Hematopoietic multipotent progenitor cell treated with erythropoietin and hydrocortisone succinate and interleukin-3 and kit ligand, for 17 days (in vitro differentiated cells): ENCODE results near the gene VPS35.

Experiments
- DNase-seq: peaks from one replicate; pipeline ENCODE4 v3.0.0-alpha.2; 2015; ENCODE audit warnings: low spot score

The VPS35 gene

GRCh38 chr16:46688654-46689364 lies at the start of gene VPS35:
TSS of gene VPS35 (minus strand) at chr16:46689178. CDS start at chr16:46689133, 45 bp downstream.
- DNase-seq = peak; percentile 76

DNA sequence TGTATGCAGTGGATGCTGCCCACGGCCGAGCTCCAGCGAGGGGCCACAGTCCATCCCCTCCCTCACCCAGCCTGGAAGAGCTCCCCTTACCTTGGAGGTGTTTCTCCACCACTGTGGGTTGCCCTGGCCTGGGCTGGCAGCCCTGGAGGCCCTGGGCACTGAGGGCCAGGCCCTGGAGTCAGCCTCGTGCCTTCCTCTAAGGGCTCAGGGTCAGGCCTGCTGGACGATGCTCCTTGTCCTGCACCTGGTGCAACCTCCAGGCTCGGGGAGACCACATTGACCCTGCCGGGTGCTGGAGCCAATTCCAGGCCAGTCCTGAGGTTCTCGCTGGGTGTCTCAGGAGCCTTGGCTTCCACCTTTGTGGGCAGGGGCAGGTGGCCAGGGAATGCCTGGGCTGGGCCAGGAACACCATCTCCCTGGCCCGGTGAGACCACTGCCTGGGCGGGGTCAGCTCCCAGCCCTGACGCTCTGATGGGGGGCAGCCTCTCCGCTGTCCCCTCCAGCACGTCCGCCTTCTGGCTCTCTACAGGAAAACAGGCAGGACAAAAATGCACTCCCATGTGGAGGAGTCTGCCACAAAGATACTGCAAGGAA lies 48.7 kb upstream of the VPS35 start:
- DNase-seq = no peak

DNA sequence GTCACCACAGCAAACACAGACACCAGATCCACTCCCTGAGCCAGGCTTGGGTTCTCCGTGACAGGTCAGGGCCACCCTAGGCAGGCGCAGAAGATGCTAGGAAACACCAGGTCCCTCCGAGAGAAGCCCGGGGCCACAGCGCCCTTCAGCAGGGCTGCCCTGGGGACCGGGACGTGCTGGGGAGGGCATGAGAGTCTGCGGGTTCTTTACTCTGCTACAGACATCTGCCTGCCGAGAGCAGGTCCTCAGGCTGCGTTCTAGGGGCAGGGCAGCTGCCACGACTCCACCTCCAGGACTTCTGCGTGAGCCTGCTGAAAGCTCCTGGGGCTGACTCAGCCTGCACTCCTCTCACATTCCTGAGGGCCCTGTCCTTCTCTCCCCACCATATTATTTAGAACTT lies 47.7 kb upstream of the VPS35 start:
- DNase-seq = no peak

- DNase-seq = no peak
These were observed 44.4 kb upstream of the VPS35 start for GRCh38 chr16:46733319-46733830.

DNA sequence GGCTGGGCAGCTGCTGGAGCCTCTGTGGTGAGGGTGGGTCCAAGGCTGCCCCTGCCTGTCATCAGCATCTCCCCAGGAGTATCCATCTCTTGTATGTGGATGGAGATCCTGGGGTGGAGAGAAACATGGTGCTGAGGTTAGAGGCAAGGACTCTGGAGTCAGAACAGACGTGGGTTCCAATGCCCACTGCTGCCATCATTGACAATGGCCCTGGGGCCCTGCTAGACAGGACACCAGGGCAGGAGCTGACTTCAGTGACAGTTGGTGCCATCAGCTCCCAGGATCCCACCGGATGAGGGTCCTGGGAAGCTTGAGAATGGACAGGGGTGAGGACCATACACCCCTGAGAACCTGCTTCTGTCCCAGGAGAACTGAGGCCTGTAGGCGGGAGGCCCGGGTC lies 43.6 kb upstream of the VPS35 start:
- DNase-seq = no peak

GRCh38 chr16:46731691-46732555 lies 42.9 kb upstream of the VPS35 start:
- no peak for DNase-seq

DNA sequence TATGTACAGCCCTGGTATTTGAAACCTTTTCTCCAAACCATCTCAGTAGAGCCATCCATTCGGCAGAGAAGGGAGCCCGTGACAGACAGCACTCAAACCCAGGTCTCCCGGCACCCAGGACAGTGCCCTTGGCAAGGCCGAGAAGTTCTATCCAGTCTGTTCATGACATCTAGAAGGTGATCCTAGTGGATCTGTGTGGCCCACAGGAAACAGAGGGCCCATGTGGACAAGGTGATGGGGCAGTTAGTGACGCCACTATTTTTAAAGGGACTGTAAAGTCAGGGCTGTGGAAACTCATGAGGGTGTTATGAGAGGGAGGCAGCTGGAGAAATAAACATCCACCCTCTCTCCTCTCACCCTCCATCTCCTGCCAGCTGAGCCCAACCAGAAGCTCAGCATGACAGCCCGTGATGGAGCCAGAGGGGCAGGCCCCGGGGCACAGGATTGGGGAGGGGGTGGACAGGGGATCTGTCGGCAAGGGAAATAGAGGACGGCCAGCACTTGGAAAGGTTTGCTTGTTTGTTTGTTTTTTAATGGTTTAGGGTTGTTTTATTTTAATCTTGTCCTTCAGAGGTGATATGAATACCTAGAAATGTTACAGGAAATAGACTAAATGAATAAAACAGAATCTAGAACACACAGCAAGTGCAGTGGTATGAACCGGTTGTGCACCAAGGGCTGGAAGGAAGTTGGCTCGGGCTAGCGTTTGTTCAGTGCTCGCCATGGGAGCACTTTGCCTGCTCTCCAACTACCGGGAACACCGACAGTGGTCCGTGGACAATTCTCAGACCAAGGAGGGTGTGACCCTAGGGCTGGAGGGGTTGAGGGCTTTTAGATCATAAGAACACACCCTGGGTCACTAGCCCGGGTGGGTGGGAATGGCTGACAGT lies 42.1 kb upstream of the VPS35 start:
- no peak for DNase-seq

GRCh38 chr16:46730126-46730525 lies 41.1 kb upstream of the VPS35 start:
- no peak for DNase-seq

DNA sequence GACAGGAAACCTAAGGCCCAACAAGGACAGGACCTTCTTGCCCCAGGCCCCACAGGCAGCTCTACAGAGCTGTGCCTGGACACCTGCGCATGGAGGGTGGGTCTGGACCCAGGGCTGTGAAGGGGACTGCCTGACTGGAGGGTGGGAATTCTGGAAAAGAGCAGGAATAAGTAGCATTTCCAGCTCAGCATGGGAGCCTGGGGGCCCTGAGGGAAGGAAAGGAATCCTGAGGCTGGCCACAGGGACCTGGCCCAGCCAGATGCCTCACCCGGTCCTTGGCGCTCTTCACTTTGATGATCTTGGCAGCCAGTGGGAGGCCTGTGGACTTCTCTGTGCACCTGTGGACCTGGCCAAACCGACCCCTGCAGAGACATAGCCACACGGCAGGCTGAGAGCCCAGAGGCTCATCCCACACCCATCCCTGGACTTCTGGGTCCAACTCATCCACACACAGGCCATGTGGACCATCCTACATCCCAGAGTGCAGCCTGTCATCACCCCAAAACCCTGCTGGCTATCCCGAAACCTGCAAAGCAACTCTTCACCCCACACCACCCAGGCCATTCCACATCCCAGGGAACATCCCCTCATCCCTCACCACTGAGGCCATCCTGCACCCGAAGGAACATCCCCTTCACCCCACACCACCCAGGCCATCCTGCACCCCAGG lies 40.5 kb upstream of the VPS35 start:
- no peak for DNase-seq

DNA sequence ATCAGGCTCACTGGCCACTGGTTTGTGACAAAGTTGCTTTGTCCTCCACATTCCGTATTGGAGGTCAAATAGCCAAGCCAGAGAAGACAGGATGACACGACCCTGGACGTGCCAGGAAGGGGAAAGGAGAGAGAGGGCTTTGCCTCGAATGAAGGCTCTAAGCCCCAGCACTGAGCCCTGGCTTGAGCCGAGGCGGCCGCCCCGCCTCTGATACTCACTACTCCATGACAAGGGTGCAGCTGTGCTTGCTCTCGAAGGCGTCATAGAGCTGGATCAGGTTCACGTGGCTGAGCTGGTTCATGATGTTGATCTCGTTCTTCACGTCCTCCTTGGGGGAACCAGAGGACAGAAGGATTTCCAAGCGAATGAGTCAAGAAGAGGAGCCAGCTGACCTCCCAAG lies 39.8 kb upstream of the VPS35 start:
- no peak for DNase-seq

DNA sequence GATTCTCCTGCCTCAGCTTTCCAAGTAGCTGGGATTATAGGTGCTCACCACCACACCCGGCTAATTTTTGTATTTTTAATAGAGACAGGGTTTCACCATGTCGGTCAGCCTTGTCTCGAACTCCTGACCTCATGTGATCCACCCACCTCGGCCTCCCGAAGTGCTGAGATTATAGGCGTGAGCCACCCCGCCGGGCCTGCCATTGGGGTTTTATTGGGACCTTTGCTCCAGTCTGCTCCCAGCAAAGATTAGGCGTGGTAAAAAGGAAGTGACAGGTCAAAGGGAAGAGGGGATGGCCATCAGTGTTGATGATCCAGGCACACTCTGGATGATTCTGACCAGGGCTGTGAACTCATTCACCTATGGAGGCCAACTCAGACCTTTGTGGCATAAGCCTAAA lies 38.7 kb upstream of the VPS35 start:
- DNase-seq = no peak

DNA sequence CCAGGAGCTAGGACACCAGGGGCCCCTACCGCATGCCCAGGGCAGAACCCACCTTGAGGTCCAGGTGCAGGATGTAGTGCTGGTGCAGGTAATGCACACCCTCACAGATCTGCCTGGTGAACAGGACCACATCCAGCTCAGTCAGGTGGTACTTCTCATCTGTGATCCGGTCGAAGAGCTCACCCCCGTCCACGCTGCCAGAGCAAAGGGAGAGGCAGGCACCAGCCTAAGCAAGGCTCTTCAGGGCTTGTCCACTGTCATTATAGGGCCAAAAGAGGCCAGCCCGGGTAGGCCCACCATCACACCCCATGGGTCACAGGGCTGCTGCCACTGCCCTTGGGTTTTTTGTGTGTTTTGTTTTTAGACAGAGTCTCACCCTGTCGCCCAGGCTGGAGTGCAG lies 38.2 kb upstream of the VPS35 start:
- DNase-seq = no peak

GRCh38 chr16:46721885-46722284 lies 32.9 kb upstream of the VPS35 start:
- DNase-seq = no peak

- DNase-seq = no peak
These were observed 31.6 kb upstream of the VPS35 start for GRCh38 chr16:46720619-46721018.

DNA sequence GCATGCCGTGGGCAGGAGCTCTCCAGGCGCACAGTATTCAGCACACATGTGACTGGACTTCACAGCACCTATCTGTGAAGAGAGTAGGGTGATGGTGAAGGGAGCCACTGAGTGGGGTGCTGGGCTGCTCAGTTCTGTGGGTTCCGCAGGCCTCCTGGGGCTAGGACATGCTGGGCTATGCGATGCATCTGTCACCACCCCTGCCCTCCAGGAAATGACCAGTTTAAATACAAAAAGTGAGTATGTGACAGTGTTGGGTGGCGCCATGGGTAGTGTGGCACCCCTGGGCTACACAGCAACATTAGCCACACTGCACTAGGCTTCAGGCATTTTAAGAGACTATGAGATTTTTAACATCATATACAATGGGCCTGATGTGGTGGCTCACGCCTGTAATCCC lies 30.6 kb upstream of the VPS35 start:
- DNase-seq = no peak

- DNase-seq = no peak
These were observed 29.2 kb upstream of the VPS35 start for GRCh38 chr16:46718214-46718613.

GRCh38 chr16:46717692-46718091 lies 28.7 kb upstream of the VPS35 start:
- DNase-seq = no peak

DNA sequence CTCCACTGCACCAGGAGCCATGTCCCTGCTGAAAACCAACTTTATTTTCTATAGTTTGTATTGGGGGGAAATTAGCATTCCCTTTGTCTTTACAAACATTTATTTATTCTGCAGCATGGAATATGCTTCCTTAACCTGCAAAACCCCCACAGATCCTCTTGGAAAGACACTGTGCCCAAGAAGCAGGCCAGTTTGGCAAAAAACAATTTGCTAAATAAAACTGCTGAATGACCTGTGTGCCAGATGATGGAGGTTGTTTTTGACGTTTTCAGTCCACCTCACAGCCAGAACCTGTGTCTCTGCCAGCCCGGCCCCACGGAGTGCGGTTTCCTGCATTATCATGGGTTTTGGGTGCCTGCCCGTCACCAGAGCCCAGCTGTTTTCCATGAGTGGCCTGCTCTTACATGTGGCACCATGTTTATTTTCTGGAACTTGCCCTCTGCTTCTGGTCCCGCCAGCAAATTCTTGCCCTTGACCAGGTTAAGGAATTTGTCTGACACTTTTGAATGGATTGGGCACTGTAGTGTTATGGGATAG lies 26.9 kb upstream of the VPS35 start:
- no peak for DNase-seq

DNA sequence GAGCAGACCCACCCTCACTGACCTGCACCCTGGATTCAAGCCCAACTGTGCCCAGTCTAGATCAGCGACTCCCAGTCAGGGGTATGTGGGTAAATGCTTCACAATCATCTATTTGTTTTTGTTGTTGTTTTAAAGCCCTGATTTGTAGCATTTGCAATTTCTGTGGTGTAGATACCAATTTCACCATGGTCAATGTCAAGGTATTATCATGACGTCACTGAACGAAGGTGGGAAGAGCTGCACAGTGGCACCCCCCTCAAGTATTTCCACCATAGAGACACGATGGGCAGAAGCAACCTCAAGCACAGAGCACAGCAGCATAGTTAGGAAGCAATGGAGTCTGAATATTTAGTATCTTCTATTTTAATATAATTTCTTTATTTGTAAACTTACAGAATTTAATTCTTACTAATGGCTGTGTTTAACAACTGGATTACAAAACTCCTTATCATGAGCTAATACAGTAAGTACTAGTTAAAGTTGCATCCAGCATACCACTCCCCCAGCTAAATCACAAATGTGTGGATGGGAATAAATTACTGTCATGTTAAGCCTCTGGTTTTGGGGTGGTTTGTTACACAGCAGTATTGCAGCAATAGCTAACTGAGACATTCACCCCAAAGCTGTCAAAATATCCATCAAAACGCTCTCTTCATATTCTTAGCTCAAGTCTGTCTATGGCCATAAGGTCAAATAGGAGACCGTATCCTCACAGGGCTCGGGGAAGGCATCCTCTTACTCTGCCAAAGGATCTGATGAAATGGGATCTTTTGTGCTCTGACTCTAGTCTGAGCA lies 26.0 kb upstream of the VPS35 start:
- DNase-seq = no peak

DNA sequence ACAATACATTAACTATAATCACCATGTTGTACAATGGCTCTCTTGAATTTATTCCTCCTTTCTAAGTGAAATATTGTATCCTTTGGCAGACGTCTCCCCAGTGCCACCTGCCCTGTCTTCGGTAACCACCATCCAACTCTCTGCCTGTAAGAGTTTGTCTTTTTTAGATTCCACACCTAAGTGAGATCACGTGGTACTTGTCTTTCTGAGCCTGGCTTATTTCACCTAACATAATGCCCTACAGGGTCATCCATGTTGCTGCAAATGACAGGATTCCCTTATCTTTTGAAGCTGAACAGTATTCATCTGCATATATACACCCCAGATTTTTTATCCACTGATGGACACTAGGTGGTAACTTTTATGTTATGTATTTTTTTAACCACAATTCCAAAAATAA lies 24.7 kb upstream of the VPS35 start:
- DNase-seq = no peak
